HG02642 (cell line): Measurements from ENCODE around the gene DDX23.
"Not testable (repeated sequence)": the region's sequence is repeated elsewhere in the genome, so short reads cannot be mapped to it uniquely, and the experiment has no call there.

Experiments
- ATAC-seq: cut with Tn5 transposase; IDR thresholded peaks from one replicate; pipeline ENCODE4 v1.9.1; 2021; ENCODE audit warnings: mild to moderate bottlenecking; ENCODE audit not compliant: unreplicated experiment, poor library complexity

The DDX23 gene

GRCh38 chr12:48863291-48863690, 11.3 kb upstream of the DDX23 start:
- ATAC-seq = no peak

DNA sequence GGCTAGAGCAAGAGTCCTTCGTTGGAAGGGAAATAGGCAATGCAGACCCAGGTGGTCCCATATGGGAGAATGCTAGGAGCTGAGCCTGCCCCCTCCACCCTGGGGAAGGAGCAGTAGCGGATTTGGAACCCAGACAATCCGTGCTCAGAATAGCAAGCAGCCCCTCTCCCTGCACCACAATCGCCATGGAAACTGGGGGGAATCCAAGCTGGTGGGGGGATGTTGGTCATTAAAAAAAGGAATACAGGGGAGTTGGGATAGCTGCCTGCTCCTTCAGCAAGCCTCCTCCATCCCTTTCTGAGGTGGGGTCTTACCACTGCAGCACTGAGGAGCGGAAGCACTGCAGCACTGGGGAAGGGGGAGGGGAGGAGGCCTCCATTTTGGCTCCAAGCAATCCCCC, 10.8 kb upstream of the DDX23 start:
- ATAC-seq = no peak

- ATAC-seq = no peak
Observed at GRCh38 chr12:48861111-48861510, 9.1 kb upstream of the DDX23 start.

DNA sequence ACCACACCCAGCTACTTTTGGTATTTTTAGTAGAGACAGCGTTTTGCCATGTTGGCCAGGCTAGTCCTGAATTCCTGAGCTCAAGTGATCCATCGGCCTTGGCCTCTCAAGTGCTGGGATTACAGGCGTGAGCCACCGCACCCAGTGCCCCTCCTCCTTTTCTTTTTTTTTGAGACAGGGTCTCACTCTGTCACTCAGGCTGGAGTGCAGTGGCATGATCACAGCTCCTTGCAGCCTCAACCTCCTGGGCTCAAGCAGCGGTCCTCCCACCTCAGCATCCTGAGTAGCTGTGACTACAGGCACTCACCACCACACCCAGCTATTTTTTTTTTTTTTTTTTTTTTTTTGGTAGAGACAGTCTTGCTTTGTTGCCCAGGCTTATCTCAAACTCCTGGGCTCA, 8.3 kb upstream of the DDX23 start:
- not testable (repeated sequence) for ATAC-seq

- no peak for ATAC-seq
Observed at GRCh38 chr12:48859607-48860006, 7.6 kb upstream of the DDX23 start.

- ATAC-seq = no peak
Observed at GRCh38 chr12:48858043-48858442, 6.1 kb upstream of the DDX23 start.

- ATAC-seq = no peak
Observed at GRCh38 chr12:48857278-48857994, 5.5 kb upstream of the DDX23 start.

GRCh38 chr12:48856379-48856778, 4.4 kb upstream of the DDX23 start:
- no peak for ATAC-seq

DNA sequence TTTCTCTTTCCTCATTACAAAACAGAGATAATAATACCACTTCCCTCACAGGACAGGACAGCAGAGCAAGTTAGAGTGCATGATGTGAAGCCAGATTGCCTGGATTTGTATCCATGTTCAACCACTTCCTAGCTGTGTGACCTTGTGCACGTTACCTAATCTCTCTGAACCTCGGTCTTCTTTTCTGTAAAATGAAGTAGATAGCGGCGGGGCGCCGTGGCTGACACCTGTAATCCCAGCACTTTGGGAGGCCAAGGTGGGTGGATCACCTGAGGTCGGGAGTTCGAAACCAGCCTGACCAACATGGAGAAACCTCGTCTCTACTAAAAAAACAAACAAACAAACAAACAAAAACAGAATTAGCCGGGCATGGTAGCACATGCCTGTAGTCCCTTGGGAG, 3.0 kb upstream of the DDX23 start:
- not testable (repeated sequence) for ATAC-seq

GRCh38 chr12:48854488-48854887, 2.5 kb upstream of the DDX23 start:
- ATAC-seq = no peak

DNA sequence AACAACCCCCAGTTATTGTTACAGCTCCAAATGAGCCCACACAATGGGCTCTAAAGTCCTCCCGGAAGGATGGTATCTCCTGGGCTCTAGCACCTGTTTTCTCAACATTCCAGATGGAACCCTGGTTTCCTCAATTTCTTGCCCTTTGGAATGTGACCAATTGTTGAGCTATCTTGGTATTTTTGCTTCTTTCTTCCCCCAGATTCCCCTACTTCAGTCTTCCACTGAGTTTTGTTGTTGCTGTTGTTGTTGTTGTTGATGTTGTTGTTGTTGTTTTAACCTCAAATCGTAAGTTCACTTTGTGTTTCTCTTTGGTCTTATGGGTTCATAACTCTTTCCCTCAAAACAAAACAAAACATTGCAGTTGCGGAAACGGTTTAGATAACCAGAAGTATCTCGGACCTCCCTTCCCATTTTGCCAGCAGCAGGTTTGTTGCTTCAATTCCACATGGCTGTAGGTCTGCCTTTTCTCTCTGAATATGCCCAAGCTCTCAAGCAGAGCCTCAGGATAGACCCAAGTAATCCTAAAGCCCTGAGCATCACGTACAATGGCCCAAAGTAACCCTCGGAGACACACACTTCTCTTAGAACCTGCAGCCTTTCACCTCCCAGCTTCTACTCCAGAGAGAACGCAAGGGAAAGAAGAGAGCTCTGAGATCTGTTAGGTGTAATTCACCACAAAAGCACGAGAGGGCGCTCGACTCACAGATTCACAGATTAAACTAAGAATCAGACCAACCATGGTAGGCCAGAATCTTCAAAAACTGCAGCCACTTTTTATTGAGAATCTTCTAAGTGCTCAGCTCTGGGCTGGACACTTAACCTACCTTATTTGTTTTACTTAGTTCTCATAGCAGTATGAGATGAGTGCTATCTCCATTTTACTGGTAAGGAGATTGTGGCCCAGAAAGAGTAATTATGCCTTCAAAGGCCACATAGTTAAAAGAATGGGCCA, 1.0 kb upstream of the DDX23 start:
- ATAC-seq = peak; percentile 40

GRCh38 chr12:48842021-48842420, 9.9 kb downstream of the DDX23 start:
- not testable (repeated sequence) for ATAC-seq

GRCh38 chr12:48838048-48838447, 13.9 kb downstream of the DDX23 start:
- no peak for ATAC-seq

DNA sequence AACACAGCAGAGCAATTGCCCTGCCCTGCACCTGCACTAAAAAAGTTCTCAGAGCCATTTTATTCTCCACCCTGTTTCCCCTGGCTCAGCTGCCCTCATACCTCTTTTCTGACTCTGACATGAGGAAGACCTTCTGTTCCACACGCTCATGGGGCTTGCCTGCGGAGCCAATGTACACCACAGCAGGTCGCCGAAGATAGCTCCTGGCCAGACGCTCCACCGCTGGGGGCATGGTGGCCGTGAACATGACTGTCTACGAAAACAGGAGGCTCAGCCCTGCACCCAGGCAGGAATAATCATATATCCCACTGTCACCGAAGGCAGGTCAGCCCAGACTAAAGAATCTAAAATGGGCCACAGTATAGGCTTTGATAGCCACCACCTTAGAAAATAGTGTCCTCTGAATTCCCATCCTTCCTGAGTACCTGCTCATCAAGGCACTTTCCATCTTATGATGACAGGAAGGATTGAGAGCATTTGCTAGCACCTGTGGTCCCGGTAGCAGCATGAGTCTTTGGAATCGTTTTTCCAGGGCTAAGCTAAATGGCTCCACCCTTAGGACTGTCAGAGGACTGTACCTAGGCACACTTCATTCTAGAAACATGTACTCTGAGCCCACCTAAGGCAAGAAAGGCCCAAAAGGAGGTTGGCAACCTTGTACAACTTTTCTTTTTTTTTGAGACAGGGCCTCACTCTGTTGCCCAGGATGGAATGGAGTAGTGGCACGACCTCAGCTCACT, 19.5 kb downstream of the DDX23 start:
- no peak for ATAC-seq

- no peak for ATAC-seq
Observed at GRCh38 chr12:48831257-48831656, 20.7 kb downstream of the DDX23 start.

- no peak for ATAC-seq
Observed at GRCh38 chr12:48828841-48829575, 23.0 kb downstream of the DDX23 start.

DNA sequence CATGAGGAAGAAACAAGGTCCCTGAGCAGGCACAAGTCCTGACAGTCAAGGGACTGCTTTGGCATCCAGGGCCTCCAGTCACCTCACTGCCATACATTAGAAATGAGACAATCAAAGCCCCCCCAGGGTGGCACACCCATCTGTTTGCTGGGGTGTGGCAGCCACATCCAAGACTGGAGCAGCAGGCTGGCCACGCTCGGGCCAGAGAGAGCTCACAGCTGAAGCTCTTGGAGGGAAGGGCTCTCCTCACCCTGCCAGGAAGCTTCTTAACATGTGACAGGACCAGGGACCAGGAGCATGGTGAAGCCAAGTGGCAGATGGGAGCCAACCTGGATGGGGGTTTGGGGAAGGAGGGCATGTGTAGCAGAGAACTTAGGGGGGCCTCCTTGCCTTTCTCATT, 23.7 kb downstream of the DDX23 start:
- ATAC-seq = no peak

GRCh38 chr12:48827513-48828096, 24.4 kb downstream of the DDX23 start:
- no peak for ATAC-seq

GRCh38 chr12:48827026-48827425, 24.9 kb downstream of the DDX23 start:
- ATAC-seq = no peak
